ENCODE data around the gene HYDIN.

GRCh38 chr16:70777496-70777895 is 453.0 kb downstream of the HYDIN start:
- TF ChIP-seq CTCF (IDR thresholded peaks at IDR 0.05): no peak
- no peak for TF ChIP-seq POLR2A (IDR thresholded peaks at IDR 0.05)
- TF ChIP-seq POLR2AphosphoS5 (IDR thresholded peaks at IDR 0.05): no peak
